SU-DHL-6 (cell line): Measurements from ENCODE around the gene IVD.

ENCODE experiments used
- EZH2phosphoT487 ChIP-seq: fragments of 200-600 bp; sonication (generic), shearing (Covaris generic); conservative IDR thresholded peaks from 2 replicates; pipeline ENCODE4 v1.6.1; 2018; ENCODE audit warnings: mild to moderate bottlenecking, antibody characterized with exemption, low read length, moderate library complexity, mixed read lengths
- TF ChIP-seq, protein P1 (sequence below): fragments of 200-600 bp; sonication (generic); IDR thresholded peaks from one replicate; pipeline ENCODE4 v1.5.1; 2017; ENCODE audit warnings: antibody characterized with exemption, mild to moderate bottlenecking, low read length, moderate library complexity; ENCODE audit not compliant: insufficient read depth, poor library complexity, severe bottlenecking

DNA sequence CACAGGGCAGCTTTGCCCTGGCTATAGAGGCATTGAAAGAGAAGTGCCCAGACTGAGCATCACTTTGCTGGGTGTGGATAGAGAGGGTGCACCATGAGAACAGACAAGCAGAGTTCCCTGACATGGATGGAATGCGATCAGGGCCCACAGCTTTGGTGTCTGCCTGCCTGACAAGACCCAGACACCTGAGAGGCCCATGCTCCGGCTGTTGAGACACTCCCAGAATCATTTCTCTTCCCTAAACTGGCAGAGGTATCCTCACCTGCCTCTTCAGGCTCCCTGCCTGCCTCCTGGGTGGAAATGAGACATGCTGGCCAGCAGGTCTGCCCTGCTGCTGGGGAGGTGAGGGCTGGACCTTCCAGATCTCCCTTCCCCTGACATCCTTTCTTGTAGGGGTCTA, 54.8 kb downstream of the IVD start:
- TF ChIP-seq, protein P1, sequence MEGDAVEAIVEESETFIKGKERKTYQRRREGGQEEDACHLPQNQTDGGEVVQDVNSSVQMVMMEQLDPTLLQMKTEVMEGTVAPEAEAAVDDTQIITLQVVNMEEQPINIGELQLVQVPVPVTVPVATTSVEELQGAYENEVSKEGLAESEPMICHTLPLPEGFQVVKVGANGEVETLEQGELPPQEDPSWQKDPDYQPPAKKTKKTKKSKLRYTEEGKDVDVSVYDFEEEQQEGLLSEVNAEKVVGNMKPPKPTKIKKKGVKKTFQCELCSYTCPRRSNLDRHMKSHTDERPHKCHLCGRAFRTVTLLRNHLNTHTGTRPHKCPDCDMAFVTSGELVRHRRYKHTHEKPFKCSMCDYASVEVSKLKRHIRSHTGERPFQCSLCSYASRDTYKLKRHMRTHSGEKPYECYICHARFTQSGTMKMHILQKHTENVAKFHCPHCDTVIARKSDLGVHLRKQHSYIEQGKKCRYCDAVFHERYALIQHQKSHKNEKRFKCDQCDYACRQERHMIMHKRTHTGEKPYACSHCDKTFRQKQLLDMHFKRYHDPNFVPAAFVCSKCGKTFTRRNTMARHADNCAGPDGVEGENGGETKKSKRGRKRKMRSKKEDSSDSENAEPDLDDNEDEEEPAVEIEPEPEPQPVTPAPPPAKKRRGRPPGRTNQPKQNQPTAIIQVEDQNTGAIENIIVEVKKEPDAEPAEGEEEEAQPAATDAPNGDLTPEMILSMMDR = no peak
- no peak for TF ChIP-seq EZH2phosphoT487
